Peyer's patch (tissue), 4 donors: ENCODE data around the gene GFOD1.

Experiments
- CTCF ChIP-seq, 6 experiments: fragments of 450-650 bp in 4 of 6; fragments of 200-600 bp in 2 of 6; sonication (generic) in 1 of 6; IDR thresholded peaks; one replicate each; pipeline ENCODE4 v1.5.1; 2017 to 2019; ENCODE audit warnings: antibody characterized with exemption in 6 of 6, mild to moderate bottlenecking in 3 of 6, moderate library complexity in 1 of 6
- POLR2A ChIP-seq, 2 donors: fragments of 450-650 bp; IDR thresholded peaks; one replicate each; pipeline ENCODE4 v1.5.1; 2017; ENCODE audit warnings: antibody characterized with exemption in 2 of 2, mild to moderate bottlenecking in 2 of 2, moderate library complexity in 2 of 2

DNA sequence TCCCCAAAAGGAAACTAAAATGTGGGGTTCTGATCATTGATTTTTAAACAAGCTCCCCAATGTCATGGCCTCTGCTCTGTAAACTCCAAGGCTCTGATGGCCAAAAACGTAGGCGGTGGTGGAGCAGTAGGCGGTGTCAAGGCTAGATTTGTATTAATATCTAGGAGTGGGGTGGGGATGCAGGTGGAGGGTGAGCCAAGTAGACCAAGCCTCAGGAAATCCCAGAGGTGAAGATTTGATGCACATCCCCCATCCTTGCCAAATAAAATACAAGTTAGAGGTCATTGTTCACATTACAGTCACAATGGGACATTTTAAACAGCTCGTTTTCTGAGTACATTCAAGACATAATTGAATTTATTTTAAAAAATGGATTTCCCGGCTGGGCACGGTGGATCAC lies 128.1 kb downstream of the GFOD1 start:
- TF ChIP-seq CTCF (IDR thresholded peaks at IDR 0.05) (no peak), POLR2A (IDR thresholded peaks at IDR 0.05) (no peak)
